H1 (cell line): ENCODE measurements around the gene KCP. TPM values are rescaled to one million over a fixed set of nuclear protein-coding genes. Genes with fewer than 3 reads are reported as not detected.

Experiments
- CTCF ChIA-PET: fragments of 300-600 bp; sonication (Branson Sonifier 250); formaldehyde crosslinking; loops from one replicate; lab custom pipeline; 2021; ENCODE audit not compliant: partially characterized antibody; lab: Charles Lee
- POLR2A ChIA-PET: fragments of 300-600 bp; sonication (Branson Sonifier 250); formaldehyde crosslinking; loops from one replicate; lab custom pipeline; 2021; ENCODE audit warnings: inconsistent platforms; ENCODE audit not compliant: partially characterized antibody; lab: Charles Lee
- DNase-seq, 2 experiments: peaks; one replicate each; pipeline versions ENCODE4 v3.0.0 to v3.0.0-alpha.2; 2010 to 2022; ENCODE audit warnings: low spot score in 2 of 2, low read depth in 1 of 2, mixed read lengths in 1 of 2
- FAIRE-seq: peaks from 2 replicates; lab custom pipeline; 2011; peaks lifted over from hg19 to GRCh38; lab: Jason Lieb, UNC
- H2AFZ ChIP-seq: 2 replicates; pipeline ENCODE4 v1.8.1; 2012; ENCODE audit warnings: low read length, inconsistent platforms
- H2AK5ac ChIP-seq: 2 replicates; pipeline ENCODE4 v1.6.1; 2013; ENCODE audit warnings: low read depth, low read length
- H2BK120ac ChIP-seq: replicated peaks from 2 replicates; pipeline ENCODE3; 2013; ENCODE audit warnings: low read depth, low read length, inconsistent platforms
- H2BK12ac ChIP-seq: 2 replicates; pipeline ENCODE4 v1.6.1; 2013; ENCODE audit warnings: low read depth, low read length
- H2BK15ac ChIP-seq: 2 replicates; pipeline ENCODE4 v1.6.1; 2013; ENCODE audit warnings: low read length
- H2BK20ac ChIP-seq: 2 replicates; pipeline ENCODE4 v1.6.1; 2013; ENCODE audit warnings: low read length
- H2BK5ac ChIP-seq: 2 replicates; pipeline ENCODE4 v1.6.1; 2013; ENCODE audit warnings: low read depth, low read length
- H3K14ac ChIP-seq: 2 replicates; pipeline ENCODE4 v1.6.1; 2013; ENCODE audit warnings: inconsistent platforms; ENCODE audit not compliant: insufficient read length
- H3K18ac ChIP-seq: 2 replicates; pipeline ENCODE4 v1.6.1; 2013; ENCODE audit warnings: low read length; ENCODE audit errors: extremely low read depth
- H3K23ac ChIP-seq: 2 replicates; pipeline ENCODE4 v1.6.1; 2013; ENCODE audit warnings: inconsistent platforms; ENCODE audit not compliant: insufficient read length
- H3K23me2 ChIP-seq: 2 replicates; pipeline ENCODE4 v1.6.1; 2013; ENCODE audit warnings: low read depth, low read length
- H3K27ac ChIP-seq: 2 replicates; pipeline ENCODE4 v1.6.1; 2011; ENCODE audit warnings: low read depth, low read length, inconsistent platforms
- H3K27me3 ChIP-seq, 4 experiments: replicated peaks in 1 of 4; 1 replicate in 1 of 4; 2 replicates in 3 of 4; pipeline versions ENCODE4 v1.6.1 to v1.8.1; 2011 to 2013; ENCODE audit warnings: low read length in 3 of 4, mild to moderate bottlenecking in 3 of 4, inconsistent platforms in 2 of 4, mixed read lengths in 2 of 4, moderate library complexity in 1 of 4; ENCODE audit not compliant: control insufficient read depth in 3 of 4, insufficient read depth in 3 of 4; ENCODE audit errors: extremely low read depth in 1 of 4
- H3K36me3 ChIP-seq, 4 experiments: 2 replicates each; pipeline versions ENCODE4 v1.6.1 to v1.8.1; 2011 to 2013; ENCODE audit warnings: mild to moderate bottlenecking in 4 of 4, low read length in 3 of 4, moderate library complexity in 2 of 4, control low read depth in 1 of 4, inconsistent platforms in 1 of 4; ENCODE audit not compliant: insufficient read depth in 4 of 4, control insufficient read depth in 2 of 4
- H3K4ac ChIP-seq: replicated peaks from 2 replicates; pipeline ENCODE3; 2013; ENCODE audit warnings: low read length, low read depth, mixed read lengths, inconsistent platforms; ENCODE audit not compliant: insufficient read length
- H3K4me1 ChIP-seq, 4 experiments: replicated peaks in 1 of 4; 1 replicate in 1 of 4; 2 replicates in 3 of 4; pipeline versions ENCODE4 v1.6.1 to v1.8.1; 2011 to 2013; ENCODE audit warnings: low read length in 3 of 4, inconsistent platforms in 2 of 4, mixed read lengths in 1 of 4; ENCODE audit not compliant: insufficient read depth in 4 of 4, control insufficient read depth in 3 of 4
- H3K4me2 ChIP-seq, 2 experiments: 2 replicates each; pipeline versions ENCODE4 v1.6.1 to v1.8.1; 2011 to 2013; ENCODE audit warnings: low read depth in 2 of 2, low read length in 2 of 2, control low read depth in 1 of 2, inconsistent platforms in 1 of 2, mild to moderate bottlenecking in 1 of 2; ENCODE audit not compliant: insufficient read depth in 1 of 2
- H3K4me3 ChIP-seq, 4 experiments: fragments of 200-600, 300-600 bp in 1 of 4; sonication (generic), shearing (Covaris generic), sonication (Bioruptor Twin) in 1 of 4; 2 replicates each; pipeline versions ENCODE4 v1.5.1 to v1.8.1; 2011 to 2016; ENCODE audit warnings: low read length in 4 of 4, low read depth in 3 of 4, control low read depth in 2 of 4, inconsistent platforms in 2 of 4, mild to moderate bottlenecking in 2 of 4, mixed read lengths in 1 of 4, moderate library complexity in 1 of 4; ENCODE audit not compliant: insufficient read depth in 2 of 4; ENCODE audit errors: extremely low read depth in 1 of 4
- H3K56ac ChIP-seq: replicated peaks from 2 replicates; pipeline ENCODE3; 2013; ENCODE audit warnings: low read depth, mild to moderate bottlenecking, mixed read lengths, low read length, inconsistent platforms; ENCODE audit not compliant: insufficient read length
- H3K79me1 ChIP-seq: 2 replicates; pipeline ENCODE4 v1.6.1; 2013; ENCODE audit warnings: low read depth, low read length, control low read depth
- H3K79me2 ChIP-seq, 2 experiments: 2 replicates each; pipeline versions ENCODE4 v1.6.1 to v1.8.1; 2012 to 2013; ENCODE audit warnings: low read length in 2 of 2, mild to moderate bottlenecking in 2 of 2, inconsistent platforms in 1 of 2; ENCODE audit not compliant: insufficient read depth in 2 of 2, control insufficient read depth in 1 of 2
- H3K9ac ChIP-seq, 4 experiments: replicated peaks in 1 of 4; 1 replicate in 1 of 4; 2 replicates in 3 of 4; pipeline versions ENCODE4 v1.6.1 to v1.8.1; 2011 to 2013; ENCODE audit warnings: low read depth in 3 of 4, low read length in 3 of 4, control low read depth in 2 of 4, mild to moderate bottlenecking in 2 of 4, moderate library complexity in 2 of 4, inconsistent platforms in 1 of 4; ENCODE audit errors: extremely low read depth in 1 of 4
- H3K9me3 ChIP-seq, 2 experiments: 2 replicates each; pipeline versions ENCODE4 v1.6.1 to v1.8.1; 2012 to 2013; ENCODE audit warnings: mild to moderate bottlenecking in 2 of 2, moderate library complexity in 2 of 2, control low read depth in 1 of 2, inconsistent platforms in 1 of 2, low read depth in 1 of 2, low read length in 1 of 2, mixed read lengths in 1 of 2; ENCODE audit not compliant: insufficient read depth in 2 of 2
- H4K20me1 ChIP-seq, 2 experiments: replicated peaks in 1 of 2; 2 replicates each; pipeline versions ENCODE3 to v1.8.1; 2011 to 2013; ENCODE audit warnings: inconsistent platforms in 2 of 2, low read length in 2 of 2, mild to moderate bottlenecking in 1 of 2; ENCODE audit not compliant: insufficient read depth in 2 of 2, control insufficient read depth in 1 of 2
- H4K5ac ChIP-seq: 2 replicates; pipeline ENCODE4 v1.6.1; 2013; ENCODE audit warnings: low read length, low read depth, mixed read lengths, inconsistent platforms; ENCODE audit not compliant: insufficient read length
- H4K8ac ChIP-seq: 2 replicates; pipeline ENCODE4 v1.8.0; 2013; ENCODE audit warnings: mild to moderate bottlenecking, moderate library complexity, low read length, inconsistent platforms; ENCODE audit not compliant: insufficient read depth; ENCODE audit errors: extremely low read depth
- H4K91ac ChIP-seq: replicated peaks from 2 replicates; pipeline ENCODE3; 2013; ENCODE audit warnings: low read length, mixed read lengths, inconsistent platforms; ENCODE audit not compliant: insufficient read length
- USF2 ChIP-seq: IDR thresholded peaks from 2 replicates; pipeline ENCODE4 v1.6.1; 2011; ENCODE audit warnings: low read length, improper control_type of control experiment
- WGBS, 2 experiments: shearing (Covaris generic) in 1 of 2; methylation state at CpG; one replicate each; pipeline versions ENCODE4 v1.1.6 to v1.1.7; 2013 to 2015; ENCODE audit warnings: low lambda C conversion rate in 2 of 2, mixed read lengths in 2 of 2, inconsistent platforms in 1 of 2, low coverage in 1 of 2, missing lambda C conversion rate in 1 of 2; ENCODE audit not compliant: insufficient replicate concordance in 2 of 2, insufficient coverage in 1 of 2, insufficient read length in 1 of 2; ENCODE audit errors: extremely low coverage in 1 of 2, missing lambda C conversion rate in 1 of 2; 5-methylcytosine and 5-hydroxymethylcytosine counted together
- polyA plus RNA-seq, 7 experiments: library from polyadenylated mRNA; depleted of rRNA in 3 of 7; stranded (reverse) in 5 of 7; unstranded in 2 of 7; fragments of >200 nt in 5 of 7; fragments of 200-250 nt in 2 of 7; gene quantifications; 1 replicate in 5 of 7; 2 replicates in 1 of 7; 4 replicates in 1 of 7; pipeline versions ENCODE4 v1.2.1 to v1.2.3, GENCODE V29; 2011 to 2013; ENCODE audit warnings: missing spikeins in 2 of 7, mixed read lengths in 2 of 7
- total RNA-seq: library from RNA; stranded (reverse); fragmentation: NEBNext Ultra II Directional; extraction: Animal tissue kit (Norgen Biotek cat#: 25700); gene quantifications from 2 replicates; pipeline ENCODE4 v1.2.1, GENCODE V29; 2021

KCP gene
- total and polyA plus RNA-seq, 2 of the 8 experiments (the other 6 are each of a cell fraction or from before 2014, with no cell fraction given) = 1.3 to 2.0 TPM

GRCh38 chr7:128854396-128854795 lies 56.1 kb downstream of the KCP start:
- Histone ChIP-seq H3K36me3 (no peaks in the 10 kb centered on the region), H3K4me1 (no peaks in the 10 kb centered on the region; a peak in 1 of 7 replicates), H4K8ac (peak overlapping the region; percentile 35; the same call in 1 of the 2 replicates), H4K91ac (no peak overlapping the region), H2BK5ac (no peak overlapping the region), H3K9me3 (no peaks in the 10 kb centered on the region), H4K5ac (no peak overlapping the region), H3K27me3 (no peaks in the 10 kb centered on the region), H2BK120ac (no peak overlapping the region), H3K18ac (no peak overlapping the region), H3K23ac (no peak overlapping the region), H3K23me2 (no peaks in the 10 kb centered on the region), H2BK20ac (no peak overlapping the region), H3K79me2 (no peaks in the 10 kb centered on the region), H2AFZ (no peak overlapping the region), H2BK12ac (no peak overlapping the region), H3K79me1 (no peaks in the 10 kb centered on the region), H2AK5ac (no peak overlapping the region), H3K4ac (no peak overlapping the region), H2BK15ac (no peak overlapping the region), H4K20me1 (no peaks in the 10 kb centered on the region), H3K27ac (no peak overlapping the region)
- WGBS, 2 experiments = 89% methylated on average over 20 of the region's 21 CpGs; no CpG with 5 or more reads in 1 of the 2 experiments
- POLR2A ChIA-PET = no interaction called here
- FAIRE-seq = no peak
- TF ChIP-seq USF2 = no peak
- TF ChIP-seq, all 59 proteins: peak for 0
- no peak overlapping the region for H3K4me3 ChIP-seq
- CTCF ChIA-PET = no interaction called here
- H3K56ac ChIP-seq = no peak overlapping the region
- no peak for DNase-seq
- no peak overlapping the region for H3K9ac ChIP-seq
- no peak overlapping the region for H3K14ac ChIP-seq
- H3K4me2 ChIP-seq = no peak overlapping the region
